Heart left ventricle (tissue), 13 donors: ENCODE data around the gene NIF3L1.

Source experiments
- CTCF ChIP-seq, 12 donors: fragments of 200-600 bp; sonication (generic) in 4 of 12; IDR thresholded peaks; one replicate each; pipeline versions ENCODE4 v1.5.0 to v1.8.0; 2018 to 2022; ENCODE audit warnings: antibody characterized with exemption in 12 of 12, mild to moderate bottlenecking in 5 of 12
- POLR2A ChIP-seq, 2 donors: fragments of 450-650 bp; IDR thresholded peaks; one replicate each; pipeline ENCODE4 v1.6.1; 2017; ENCODE audit warnings: antibody characterized with exemption in 2 of 2, mild to moderate bottlenecking in 2 of 2, moderate library complexity in 2 of 2
- donor health status: ischemic (EF 13 %, LVEDD 7.1; RV severe dilation, severe dysfunction).
- donor health status: DM: no; HTN: yes; CAD: no.
- donor health status: DM: no; HTN: no; CAD: no.
- donor health status: ischemic (EF 25% LVEDD 6.9; RV normal size, moderate dysfunction).
- donor health status: ischemic (EF 25% LVEDD 5.7; RV mildly dilated, moderate dysfunction).
- donor health status: ischemic (EF 35%, LVEDD 5.7; RV mildly dilated, moderate dysfunction).
- donor health status: nonischemic (EF 11% LVEDD 7.7; RV severe dilation, severe dysfunction).
- donor health status: DM: yes; HTN: yes; CAD: no.
- donor health status: PGD.
- donor health status: ischemic (EF 29% LVEDD 5.4; RV normal size, mild dysfunction).
- donor health status: nonischemic (EF 23%, LVEDD 6.1; RV moderate dilation, normal function).

GRCh38 chr2:200909958-200910357 is 20.8 kb downstream of the NIF3L1 start:
- TF ChIP-seq CTCF (IDR thresholded peaks at IDR 0.05) = no peak
- TF ChIP-seq POLR2A (IDR thresholded peaks at IDR 0.05) = no peak
